Eye (tissue), 1 donor: ENCODE data around the gene SLC36A3.

ENCODE experiments used
- DNase-seq: peaks from one replicate; pipeline ENCODE4 v3.0.0-alpha.2; 2015

The SLC36A3 gene

GRCh38 chr5:151298063-151298855 lies 5.3 kb downstream of the SLC36A3 start:
- peak; percentile 17 for DNase-seq

- no peak for DNase-seq
Observed at GRCh38 chr5:151296974-151297373, 6.6 kb downstream of the SLC36A3 start.

GRCh38 chr5:151296478-151296830 lies 7.1 kb downstream of the SLC36A3 start:
- no peak for DNase-seq

GRCh38 chr5:151295791-151296477 lies 7.6 kb downstream of the SLC36A3 start:
- peak; percentile 49 for DNase-seq

- DNase-seq, result no peak
Observed at GRCh38 chr5:151295138-151295537, 8.4 kb downstream of the SLC36A3 start.

- DNase-seq, result no peak
Observed at GRCh38 chr5:151293624-151294023, 9.9 kb downstream of the SLC36A3 start.

GRCh38 chr5:151288180-151288579 lies 15.4 kb downstream of the SLC36A3 start:
- no peak for DNase-seq

GRCh38 chr5:151286246-151286645 lies 17.3 kb downstream of the SLC36A3 start:
- DNase-seq, result no peak

GRCh38 chr5:151285683-151286082 lies 17.9 kb downstream of the SLC36A3 start:
- DNase-seq, result peak; percentile 14

- DNase-seq, result no peak
Observed at GRCh38 chr5:151284392-151284967, 19.1 kb downstream of the SLC36A3 start.

GRCh38 chr5:151283120-151283825 lies 20.3 kb downstream of the SLC36A3 start:
- DNase-seq, result no peak

- no peak for DNase-seq
Observed at GRCh38 chr5:151281001-151281639, 22.4 kb downstream of the SLC36A3 start.

- no peak for DNase-seq
Observed at GRCh38 chr5:151280443-151280842, 23.1 kb downstream of the SLC36A3 start.

- DNase-seq, result no peak
Observed at GRCh38 chr5:151278845-151279244, 24.7 kb downstream of the SLC36A3 start.

- DNase-seq, result no peak
Observed at GRCh38 chr5:151275803-151276202, 27.8 kb downstream of the SLC36A3 start.

- DNase-seq, result no peak
Observed at GRCh38 chr5:151274666-151275065, 28.9 kb downstream of the SLC36A3 start.

- DNase-seq, result no peak
Observed at GRCh38 chr5:151271336-151271735, 32.2 kb downstream of the SLC36A3 start.

GRCh38 chr5:151270599-151270998 lies 33.0 kb downstream of the SLC36A3 start:
- no peak for DNase-seq

- no peak for DNase-seq
Observed at GRCh38 chr5:151267491-151268260, 35.9 kb downstream of the SLC36A3 start.

GRCh38 chr5:151264113-151264512 lies 39.5 kb downstream of the SLC36A3 start:
- DNase-seq, result no peak

GRCh38 chr5:151262532-151262931 lies 41.0 kb downstream of the SLC36A3 start:
- no peak for DNase-seq

- DNase-seq, result no peak
Observed at GRCh38 chr5:151259931-151260330, 43.6 kb downstream of the SLC36A3 start.
